Rectal smooth muscle tissue (tissue), 1 donor: Measurements from ENCODE around the gene FIGLA.

Experiments
- H3K27ac ChIP-seq: one replicate; pipeline ENCODE4 v1.7.0; 2013; ENCODE audit warnings: low read depth, low read length, inconsistent platforms
- H3K27me3 ChIP-seq: one replicate; pipeline ENCODE4 v1.7.0; 2013; ENCODE audit warnings: low read length; ENCODE audit not compliant: control insufficient read depth, insufficient read depth
- H3K36me3 ChIP-seq: one replicate; pipeline ENCODE4 v1.7.0; 2013; ENCODE audit warnings: low read length; ENCODE audit not compliant: control insufficient read depth, insufficient read depth
- H3K4me1 ChIP-seq: one replicate; pipeline ENCODE4 v1.7.0; 2013; ENCODE audit warnings: low read length; ENCODE audit not compliant: control insufficient read depth, insufficient read depth
- H3K4me3 ChIP-seq: one replicate; pipeline ENCODE4 v1.7.0; 2013; ENCODE audit warnings: low read length
- H3K9ac ChIP-seq: one replicate; pipeline ENCODE4 v1.7.0; 2013; ENCODE audit warnings: low read length

Gene FIGLA, protein sequence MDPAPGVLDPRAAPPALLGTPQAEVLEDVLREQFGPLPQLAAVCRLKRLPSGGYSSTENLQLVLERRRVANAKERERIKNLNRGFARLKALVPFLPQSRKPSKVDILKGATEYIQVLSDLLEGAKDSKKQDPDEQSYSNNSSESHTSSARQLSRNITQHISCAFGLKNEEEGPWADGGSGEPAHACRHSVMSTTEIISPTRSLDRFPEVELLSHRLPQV

GRCh38 chr2:70790136-70790828 is at the start of gene FIGLA:
Gene FIGLA (minus strand): TSS chr2:70790643. CDS start chr2:70790638, 5 bp downstream.
- no peak within 1 kb of the TSS for H3K4me3 ChIP-seq
- H3K4me1 ChIP-seq: no peaks in the 10 kb centered on the region
- no peaks in the 10 kb centered on the region for H3K36me3 ChIP-seq
- no peak within 1 kb of the TSS for H3K9ac ChIP-seq
- H3K27ac ChIP-seq: no peak within 1 kb of the TSS
- no peaks in the 10 kb centered on the region for H3K27me3 ChIP-seq

DNA sequence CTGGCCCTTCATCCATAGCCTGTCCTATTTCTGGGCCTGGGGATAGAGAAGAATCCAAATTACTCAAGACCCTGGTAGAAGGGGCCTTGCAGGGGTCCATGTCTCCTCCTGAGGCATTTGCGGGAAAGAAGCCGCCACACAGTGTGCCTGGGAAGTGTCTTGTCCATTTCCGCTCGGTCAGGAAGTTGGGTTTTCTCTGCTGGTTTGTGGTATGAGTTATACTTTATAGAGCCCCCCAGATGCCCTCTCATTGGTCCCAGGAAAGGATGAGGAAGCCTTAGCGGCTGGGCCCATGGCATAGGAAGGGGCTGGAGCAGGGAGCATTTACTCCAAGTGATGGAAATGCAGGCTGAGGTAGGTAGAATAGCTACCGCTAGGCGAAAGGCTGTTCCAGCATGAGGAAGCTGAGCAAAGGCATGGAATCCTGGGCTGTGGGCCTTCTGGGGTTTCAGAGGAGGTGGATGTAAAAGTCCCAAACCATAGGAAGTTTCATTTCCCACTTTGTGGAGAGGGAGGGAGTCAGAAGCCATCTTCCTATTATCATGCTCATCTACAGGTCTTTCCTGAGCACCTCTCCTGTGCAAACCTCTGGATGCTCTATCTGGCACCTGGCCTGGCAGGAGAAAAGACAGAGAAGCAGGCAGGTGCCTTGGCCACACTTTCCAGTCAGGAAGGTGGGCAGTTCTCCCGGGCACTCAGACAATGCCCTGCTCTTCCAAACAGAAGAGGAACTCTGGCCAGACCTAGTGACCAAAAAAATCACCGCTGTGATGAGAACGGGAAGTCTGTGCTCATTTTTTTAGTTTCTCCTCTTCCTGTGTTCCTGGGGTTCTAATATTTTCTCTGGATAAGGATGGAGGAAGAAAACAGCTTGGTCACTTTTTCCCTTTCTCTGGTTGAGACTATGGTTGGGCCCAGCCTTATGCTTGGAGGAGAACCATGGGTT is 47.8 kb upstream of the FIGLA start:
- Histone ChIP-seq H3K36me3 (no peaks in the 10 kb centered on the region), H3K27ac (no peak overlapping the region)

DNA sequence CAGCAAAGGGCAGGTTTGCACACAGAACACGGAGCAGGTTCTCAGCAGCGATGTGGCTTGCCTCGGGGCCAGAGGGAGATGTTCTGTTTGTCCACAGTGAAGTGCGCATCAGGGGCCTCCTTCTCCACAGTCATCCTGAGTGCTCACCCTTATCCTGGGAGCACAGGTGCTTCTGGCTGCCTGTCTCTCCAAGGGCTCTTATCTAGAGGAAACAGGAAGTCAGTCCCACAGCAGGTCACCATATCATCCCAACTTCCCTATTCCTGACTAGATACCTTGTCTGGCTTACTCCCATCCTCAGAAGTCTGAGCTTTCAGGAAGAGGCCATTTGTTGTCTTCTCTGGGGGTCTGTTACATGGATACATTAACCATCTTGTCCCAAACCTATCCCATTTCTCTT is 45.2 kb upstream of the FIGLA start, which contains the start of gene CD207:
TSS of gene CD207 (minus strand) at position 174 of the 400 bp plus-strand sequence. CDS start at position 134, 40 bp downstream.
- H3K27me3 ChIP-seq: no peaks in the 10 kb centered on the region
- H3K4me3 ChIP-seq: no peak within 1 kb of the TSS
- no peak within 1 kb of the TSS for H3K9ac ChIP-seq
- no peaks in the 10 kb centered on the region for H3K36me3 ChIP-seq
- no peak within 1 kb of the TSS for H3K27ac ChIP-seq
- no peaks in the 10 kb centered on the region for H3K4me1 ChIP-seq

More for the DNA sequence above, 47.8 kb upstream of the FIGLA start:
- H3K4me1 ChIP-seq: no peaks in the 10 kb centered on the region
- H3K9ac ChIP-seq: no peak overlapping the region
- no peaks in the 10 kb centered on the region for H3K27me3 ChIP-seq
- H3K4me3 ChIP-seq: no peak overlapping the region

DNA sequence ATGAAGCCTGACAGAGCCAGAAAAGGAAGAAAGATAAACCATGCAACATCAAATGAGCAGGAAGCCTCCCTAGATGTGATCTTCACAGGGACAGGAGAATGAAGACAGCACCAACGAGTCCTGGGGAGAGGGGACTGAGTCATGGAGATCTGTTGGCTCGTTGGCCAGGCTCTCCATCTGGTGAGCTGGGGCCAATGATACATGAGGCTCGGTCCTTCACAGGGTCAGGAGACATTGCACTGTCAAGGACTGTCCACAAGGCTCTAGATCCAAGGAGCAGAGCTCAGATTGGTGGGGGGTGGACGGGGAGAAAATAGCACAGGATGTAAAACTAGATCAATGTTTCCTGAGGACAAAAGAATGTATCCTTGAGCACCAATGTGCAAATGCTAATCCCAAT is 44.4 kb upstream of the FIGLA start:
- Histone ChIP-seq H3K4me1 (no peaks in the 10 kb centered on the region), H3K36me3 (no peaks in the 10 kb centered on the region), H3K9ac (no peak overlapping the region), H3K27ac (no peak overlapping the region), H3K4me3 (no peak overlapping the region), H3K27me3 (no peaks in the 10 kb centered on the region)

- Histone ChIP-seq H3K9ac (no peak overlapping the region), H3K4me3 (no peak overlapping the region), H3K27me3 (peaks cover 4% of the 10 kb centered on the region), H3K4me1 (no peaks in the 10 kb centered on the region), H3K36me3 (no peaks in the 10 kb centered on the region), H3K27ac (no peak overlapping the region)
Observed at GRCh38 chr2:70834106-70834505, 43.7 kb upstream of the FIGLA start.

- Histone ChIP-seq H3K4me1 (no peaks in the 10 kb centered on the region), H3K36me3 (no peaks in the 10 kb centered on the region)
Observed at GRCh38 chr2:70833246-70833645, 42.8 kb upstream of the FIGLA start.

GRCh38 chr2:70832386-70832785 is 41.9 kb upstream of the FIGLA start:
- peaks cover 4% of the 10 kb centered on the region for H3K27me3 ChIP-seq

More at GRCh38 chr2:70833246-70833645, 42.8 kb upstream of the FIGLA start:
- Histone ChIP-seq H3K4me3 (no peak overlapping the region), H3K27me3 (peaks cover 4% of the 10 kb centered on the region), H3K9ac (no peak overlapping the region), H3K27ac (no peak overlapping the region)

GRCh38 chr2:70831861-70832260 is 41.4 kb upstream of the FIGLA start:
- H3K9ac ChIP-seq: no peak overlapping the region
- peaks cover 4% of the 10 kb centered on the region for H3K27me3 ChIP-seq
- no peaks in the 10 kb centered on the region for H3K36me3 ChIP-seq
- H3K4me1 ChIP-seq: no peaks in the 10 kb centered on the region
- H3K27ac ChIP-seq: no peak overlapping the region
- no peak overlapping the region for H3K4me3 ChIP-seq

More at GRCh38 chr2:70832386-70832785, 41.9 kb upstream of the FIGLA start:
- Histone ChIP-seq H3K9ac (no peak overlapping the region), H3K4me1 (no peaks in the 10 kb centered on the region), H3K36me3 (no peaks in the 10 kb centered on the region), H3K27ac (no peak overlapping the region), H3K4me3 (no peak overlapping the region)

- H3K27ac ChIP-seq: no peak overlapping the region
- H3K9ac ChIP-seq: no peak overlapping the region
- H3K36me3 ChIP-seq: no peaks in the 10 kb centered on the region
- H3K4me3 ChIP-seq: no peak overlapping the region
- H3K4me1 ChIP-seq: no peaks in the 10 kb centered on the region
- H3K27me3 ChIP-seq: peaks cover 4% of the 10 kb centered on the region
Observed at GRCh38 chr2:70830366-70830765, 39.9 kb upstream of the FIGLA start.

DNA sequence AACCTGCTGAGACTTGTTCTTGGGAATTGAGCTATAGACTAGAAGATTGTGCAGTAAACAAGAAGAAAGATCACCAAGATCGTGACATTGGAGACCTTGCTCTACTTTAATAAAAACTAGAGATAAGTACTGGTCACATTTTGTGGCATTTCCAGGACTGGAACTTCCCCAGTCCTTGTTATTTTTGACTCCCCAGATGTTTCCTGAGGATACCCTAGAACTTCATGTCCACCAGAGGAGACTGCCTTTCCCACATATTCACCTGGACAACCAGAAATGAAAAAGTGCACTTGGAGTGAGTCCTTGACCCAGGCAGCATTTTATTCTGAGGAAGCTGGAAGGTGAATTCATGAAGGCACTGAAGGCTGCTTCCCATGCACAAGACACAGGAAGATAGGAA is 39.5 kb upstream of the FIGLA start:
- H3K36me3 ChIP-seq: no peaks in the 10 kb centered on the region
- no peak overlapping the region for H3K4me3 ChIP-seq
- H3K9ac ChIP-seq: no peak overlapping the region
- H3K4me1 ChIP-seq: no peaks in the 10 kb centered on the region
- H3K27me3 ChIP-seq: peaks cover 4% of the 10 kb centered on the region
- H3K27ac ChIP-seq: no peak overlapping the region

- Histone ChIP-seq H3K36me3 (no peaks in the 10 kb centered on the region), H3K4me3 (no peak overlapping the region), H3K9ac (no peak overlapping the region), H3K4me1 (no peaks in the 10 kb centered on the region), H3K27me3 (peaks cover 4% of the 10 kb centered on the region), H3K27ac (no peak overlapping the region)
Observed at GRCh38 chr2:70828914-70829824, 38.7 kb upstream of the FIGLA start.
